Midbrain (tissue), 1 donor: Measurements from ENCODE around the gene VENTX.
"Not testable (repeated sequence)": the region's sequence is repeated elsewhere in the genome, so short reads cannot be mapped to it uniquely, and the experiment has no call there.

Experiments
- DNase-seq: peaks from one replicate; lab custom pipeline; 2025; lab: John Stamatoyannopoulos, UW

The VENTX gene

GRCh38 chr10:133254421-133255120 is 16.9 kb downstream of the VENTX start:
- DNase-seq: no peak

- no peak for DNase-seq
Measured at GRCh38 chr10:133255323-133255722, 17.7 kb downstream of the VENTX start.

GRCh38 chr10:133257489-133258065 is 19.9 kb downstream of the VENTX start:
- peak; percentile 10 for DNase-seq

- no peak for DNase-seq
Measured at GRCh38 chr10:133258066-133258817, 20.6 kb downstream of the VENTX start.

GRCh38 chr10:133258818-133259601 is 21.4 kb downstream of the VENTX start:
- peak; percentile 29 for DNase-seq

- DNase-seq: no peak
Measured at GRCh38 chr10:133259602-133259989, 21.9 kb downstream of the VENTX start.

GRCh38 chr10:133260895-133261725 is 23.5 kb downstream of the VENTX start:
- DNase-seq: no peak

GRCh38 chr10:133261726-133262325 is 24.2 kb downstream of the VENTX start:
- DNase-seq: peak; percentile 77

GRCh38 chr10:133262696-133263095 is 25.0 kb downstream of the VENTX start:
- no peak for DNase-seq

GRCh38 chr10:133263674-133264073 is 26.0 kb downstream of the VENTX start:
- no peak for DNase-seq

- DNase-seq: no peak
Measured at GRCh38 chr10:133264461-133264860, 26.8 kb downstream of the VENTX start.

- DNase-seq: not testable (repeated sequence)
Measured at GRCh38 chr10:133265052-133265451, 27.4 kb downstream of the VENTX start.

- DNase-seq: no peak
Measured at GRCh38 chr10:133266056-133266795, 28.6 kb downstream of the VENTX start.

- no peak for DNase-seq
Measured at GRCh38 chr10:133267293-133267692, 29.6 kb downstream of the VENTX start.

GRCh38 chr10:133267829-133268228 is 30.2 kb downstream of the VENTX start:
- no peak for DNase-seq

GRCh38 chr10:133268532-133268931 is 30.9 kb downstream of the VENTX start:
- DNase-seq: no peak

- no peak for DNase-seq
Measured at GRCh38 chr10:133269367-133269766, 31.7 kb downstream of the VENTX start.

- no peak for DNase-seq
Measured at GRCh38 chr10:133270204-133270603, 32.5 kb downstream of the VENTX start.

GRCh38 chr10:133270773-133271297 is 33.2 kb downstream of the VENTX start:
- DNase-seq: no peak
